Testis (tissue), 3 donors: Measurements from ENCODE around the gene G6PC1. TPM values are rescaled to one million over a fixed set of nuclear protein-coding genes. Genes with fewer than 3 reads are reported as not detected.

ENCODE experiments used
- DNase-seq: peaks from one replicate; pipeline ENCODE4 v3.0.0-alpha.2; 2019
- H3K27ac ChIP-seq, 2 donors: fragments of 200-600 bp; sonication (generic); one replicate each; pipeline ENCODE4 v1.5.1; 2019
- H3K27me3 ChIP-seq: fragments of 200-600 bp; sonication (generic); one replicate; pipeline ENCODE4 v1.5.1; 2019
- H3K36me3 ChIP-seq: fragments of 200-600 bp; sonication (generic); one replicate; pipeline ENCODE4 v1.5.1; 2017; ENCODE audit warnings: low read depth; ENCODE audit errors: missing control alignments
- H3K4me1 ChIP-seq: fragments of 200-600 bp; sonication (generic); one replicate; pipeline ENCODE4 v1.5.1; 2019
- H3K4me3 ChIP-seq, 2 donors: fragments of 200-600 bp; sonication (generic); one replicate each; pipeline ENCODE4 v1.5.1; 2017 to 2019
- H3K9me3 ChIP-seq: fragments of 200-600 bp; sonication (generic); one replicate; pipeline ENCODE4 v1.5.1; 2017
- POLR2A ChIP-seq: fragments of 450-650 bp; IDR thresholded peaks from one replicate; pipeline ENCODE4 v1.6.1; 2017; ENCODE audit warnings: antibody characterized with exemption, mild to moderate bottlenecking, moderate library complexity
- WGBS, 2 donors: methylation state at CpG; one replicate each; pipeline ENCODE4 v1.1.5; 2018; 5-methylcytosine and 5-hydroxymethylcytosine counted together
- intact Hi-C: fragments of 100-400 bp; cut with DNase I; formaldehyde crosslinking; loops from one replicate; pipeline ENCODE4 v1.15.1; 2023; ENCODE audit warnings: low total_unique reads
- polyA plus RNA-seq: library from polyadenylated mRNA; stranded (reverse); fragments of 350-450 nt; fragmentation: Illumina TruSeq; extraction: RNeasy Lipid Tissue Mini Kit (QIAGEN cat#74804); gene quantifications from one replicate; pipeline ENCODE4 v1.2.3, GENCODE V29; 2014; ENCODE audit warnings: low read depth, low replicate concordance; ENCODE audit not compliant: insufficient read depth
- small RNA-seq, 2 donors: library from RNA; depleted of rRNA; stranded (forward); fragments of <200 nt; gene quantifications; one replicate each; pipeline ENCODE3, GENCODE V24; 2016
- total RNA-seq, 2 donors: library from RNA; depleted of rRNA; stranded (reverse); fragments of >200 nt; gene quantifications; one replicate each; pipeline ENCODE4 v1.2.3, GENCODE V29; 2016
- TF ChIP-seq, protein P1 (sequence below), 3 experiments: fragments of 450-650 bp in 2 of 3; fragments of 200-600 bp in 1 of 3; sonication (generic) in 1 of 3; IDR thresholded peaks; one replicate each; pipeline ENCODE4 v1.5.1; 2016 to 2019; ENCODE audit warnings: antibody characterized with exemption in 3 of 3, mild to moderate bottlenecking in 2 of 3, moderate library complexity in 1 of 3

G6PC1 gene
- total and polyA plus RNA-seq, 3 donors from 2014 or later = 0.06 to 0.26 TPM; not detected in 1

- Histone ChIP-seq H3K4me3 (no peak overlapping the region), H3K36me3 (no peaks in the 10 kb centered on the region), H3K9me3 (no peaks in the 10 kb centered on the region), H3K27ac (no peak overlapping the region), H3K4me1 (no peaks in the 10 kb centered on the region), H3K27me3 (no peaks in the 10 kb centered on the region)
- intact Hi-C loops = no loop called here
- no peak for DNase-seq
- WGBS, 2 donors = 88 to 91% methylated on average over 13 of the region's 13 CpGs
- no peak for TF ChIP-seq POLR2A
- TF ChIP-seq, protein P1, sequence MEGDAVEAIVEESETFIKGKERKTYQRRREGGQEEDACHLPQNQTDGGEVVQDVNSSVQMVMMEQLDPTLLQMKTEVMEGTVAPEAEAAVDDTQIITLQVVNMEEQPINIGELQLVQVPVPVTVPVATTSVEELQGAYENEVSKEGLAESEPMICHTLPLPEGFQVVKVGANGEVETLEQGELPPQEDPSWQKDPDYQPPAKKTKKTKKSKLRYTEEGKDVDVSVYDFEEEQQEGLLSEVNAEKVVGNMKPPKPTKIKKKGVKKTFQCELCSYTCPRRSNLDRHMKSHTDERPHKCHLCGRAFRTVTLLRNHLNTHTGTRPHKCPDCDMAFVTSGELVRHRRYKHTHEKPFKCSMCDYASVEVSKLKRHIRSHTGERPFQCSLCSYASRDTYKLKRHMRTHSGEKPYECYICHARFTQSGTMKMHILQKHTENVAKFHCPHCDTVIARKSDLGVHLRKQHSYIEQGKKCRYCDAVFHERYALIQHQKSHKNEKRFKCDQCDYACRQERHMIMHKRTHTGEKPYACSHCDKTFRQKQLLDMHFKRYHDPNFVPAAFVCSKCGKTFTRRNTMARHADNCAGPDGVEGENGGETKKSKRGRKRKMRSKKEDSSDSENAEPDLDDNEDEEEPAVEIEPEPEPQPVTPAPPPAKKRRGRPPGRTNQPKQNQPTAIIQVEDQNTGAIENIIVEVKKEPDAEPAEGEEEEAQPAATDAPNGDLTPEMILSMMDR (IDR thresholded peaks at IDR 0.05) = no peak
Observed at GRCh38 chr17:42950044-42950783, 49.6 kb downstream of the G6PC1 start.

Small RNA genes lying within 50 kb of the gene (small RNA-seq; reads per million reads assigned to genes)
- gene RF00561 = 0 reads per million in 2 donors
- 0 reads per million in 2 donors for gene RNU6-287P

Other genes with a start within 250 kb of the G6PC1 start
- gene TUBG2, start 241.5 kb upstream of the G6PC1 start, total RNA-seq = 10 to 100 TPM; 50.4 to 57.5 TPM
- gene TUBG2, start 241.5 kb upstream of the G6PC1 start, polyA plus RNA-seq = 30.6 TPM
- gene PLEKHH3, start 223.8 kb upstream of the G6PC1 start, total RNA-seq = 10 to 100 TPM; 65.8 to 67.3 TPM
- 42.8 TPM for gene PLEKHH3, start 223.8 kb upstream of the G6PC1 start, polyA plus RNA-seq
- 10 to 100 TPM in 1 of 2 donors, 1 to 10 TPM in 1; 9.8 to 14.3 TPM for gene CCR10, start 219.0 kb upstream of the G6PC1 start, total RNA-seq
- gene CCR10, start 219.0 kb upstream of the G6PC1 start, polyA plus RNA-seq = 2.9 TPM
- 10 to 100 TPM in 1 of 2 donors, 1 to 10 TPM in 1; 9.0 to 10.3 TPM for gene CNTNAP1, start 218.3 kb upstream of the G6PC1 start, total RNA-seq
- gene CNTNAP1, start 218.3 kb upstream of the G6PC1 start, polyA plus RNA-seq = 6.0 TPM
- 10 to 100 TPM; 53.7 to 59.4 TPM for gene EZH1, start 155.8 kb upstream of the G6PC1 start, total RNA-seq
- 28.1 TPM for gene EZH1, start 155.8 kb upstream of the G6PC1 start, polyA plus RNA-seq
- gene RAMP2, start 139.6 kb upstream of the G6PC1 start, total RNA-seq = 10 to 100 TPM in 1 of 2 donors, 1 to 10 TPM in 1; 6.9 to 14.6 TPM
- 38.2 TPM for gene RAMP2, start 139.6 kb upstream of the G6PC1 start, polyA plus RNA-seq
- gene VPS25, start 127.3 kb upstream of the G6PC1 start, total RNA-seq = 10 to 100 TPM; 48.3 to 51.8 TPM
- 64.1 TPM for gene VPS25, start 127.3 kb upstream of the G6PC1 start, polyA plus RNA-seq
- gene WNK4, start 120.2 kb upstream of the G6PC1 start, total RNA-seq = 1 to 10 TPM; 1.4 to 2.3 TPM
- gene WNK4, start 120.2 kb upstream of the G6PC1 start, polyA plus RNA-seq = 2.8 TPM
- 10 to 100 TPM; 43.0 to 49.2 TPM for gene COA3, start 102.1 kb upstream of the G6PC1 start, total RNA-seq
- 52.7 TPM for gene COA3, start 102.1 kb upstream of the G6PC1 start, polyA plus RNA-seq
- gene CNTD1, start 101.9 kb upstream of the G6PC1 start, total RNA-seq = 10 to 100 TPM; 21.2 to 49.1 TPM
- 114 TPM for gene CNTD1, start 101.9 kb upstream of the G6PC1 start, polyA plus RNA-seq
- gene BECN1, start 76.5 kb upstream of the G6PC1 start, total RNA-seq = 100 to 1,000 TPM; 100 to 111 TPM
- gene BECN1, start 76.5 kb upstream of the G6PC1 start, polyA plus RNA-seq = 74.2 TPM
- 10 to 100 TPM; 79.7 to 92.1 TPM for gene PSME3, start 67.4 kb upstream of the G6PC1 start, total RNA-seq
- 135 TPM for gene PSME3, start 67.4 kb upstream of the G6PC1 start, polyA plus RNA-seq
- 10 to 100 TPM; 10.3 to 14.6 TPM for gene AOC2, start 56.2 kb upstream of the G6PC1 start, total RNA-seq
- 5.7 TPM for gene AOC2, start 56.2 kb upstream of the G6PC1 start, polyA plus RNA-seq
- 10 to 100 TPM; 14.3 to 14.8 TPM for gene AOC3, start 49.6 kb upstream of the G6PC1 start, total RNA-seq
- 46.4 TPM for gene AOC3, start 49.6 kb upstream of the G6PC1 start, polyA plus RNA-seq
- 10 to 100 TPM; 62.0 to 84.3 TPM for gene AARSD1, start 63.7 kb downstream of the G6PC1 start, total RNA-seq
- 184 TPM for gene AARSD1, start 63.7 kb downstream of the G6PC1 start, polyA plus RNA-seq
- gene PTGES3L, start 79.3 kb downstream of the G6PC1 start, total RNA-seq = 1 to 10 TPM; 2.8 to 5.2 TPM
- 5.5 TPM for gene PTGES3L, start 79.3 kb downstream of the G6PC1 start, polyA plus RNA-seq
- gene RUNDC1, start 79.8 kb downstream of the G6PC1 start, total RNA-seq = 10 to 100 TPM; 18.5 to 20.2 TPM
- 17.5 TPM for gene RUNDC1, start 79.8 kb downstream of the G6PC1 start, polyA plus RNA-seq
- 100 to 1,000 TPM; 457 to 634 TPM for gene RPL27, start 97.6 kb downstream of the G6PC1 start, total RNA-seq
- 1,036 TPM for gene RPL27, start 97.6 kb downstream of the G6PC1 start, polyA plus RNA-seq
- gene IFI35, start 106.0 kb downstream of the G6PC1 start, total RNA-seq = 10 to 100 TPM in 1 of 2 donors, 1 to 10 TPM in 1; 8.0 to 12.7 TPM
- 15.0 TPM for gene IFI35, start 106.0 kb downstream of the G6PC1 start, polyA plus RNA-seq
- 100 to 1,000 TPM; 201 to 277 TPM for gene VAT1, start 121.6 kb downstream of the G6PC1 start, total RNA-seq
- 204 TPM for gene VAT1, start 121.6 kb downstream of the G6PC1 start, polyA plus RNA-seq
- gene RND2, start 124.4 kb downstream of the G6PC1 start, total RNA-seq = 10 to 100 TPM; 15.7 to 33.1 TPM
- gene RND2, start 124.4 kb downstream of the G6PC1 start, polyA plus RNA-seq = 48.7 TPM
- 10 to 100 TPM; 28.6 to 47.7 TPM for gene BRCA1, start 224.6 kb downstream of the G6PC1 start, total RNA-seq
- 20.9 TPM for gene BRCA1, start 224.6 kb downstream of the G6PC1 start, polyA plus RNA-seq